GM12801 (cell line): ENCODE results near the gene SPAG9.

Source experiments
- TF ChIP-seq, protein P1 (sequence below): IDR thresholded peaks from one replicate; pipeline ENCODE4 v1.5.1; 2011; ENCODE audit warnings: control low read depth; ENCODE audit not compliant: insufficient read length; ENCODE audit errors: extremely low read depth

SPAG9 gene

DNA sequence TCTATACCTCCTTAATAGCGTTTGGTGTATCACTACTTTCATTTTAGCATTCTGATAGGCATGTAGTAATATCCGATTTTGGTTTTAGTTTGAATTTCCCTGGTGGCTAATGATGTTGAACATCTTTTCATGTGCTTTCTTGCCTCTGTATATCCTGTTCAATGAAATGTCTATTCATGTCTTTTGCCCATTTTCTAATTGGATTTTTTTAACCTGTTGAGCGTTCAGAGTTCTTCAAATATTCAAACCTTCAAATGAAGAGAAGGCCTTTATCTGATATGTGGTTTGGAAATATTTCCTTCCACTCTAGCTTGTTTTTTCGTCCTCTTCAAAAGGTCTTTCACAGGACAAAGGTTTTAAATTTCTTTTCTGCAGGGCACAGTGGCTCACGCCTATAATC lies 30.3 kb upstream of the SPAG9 start:
- TF ChIP-seq, protein P1, sequence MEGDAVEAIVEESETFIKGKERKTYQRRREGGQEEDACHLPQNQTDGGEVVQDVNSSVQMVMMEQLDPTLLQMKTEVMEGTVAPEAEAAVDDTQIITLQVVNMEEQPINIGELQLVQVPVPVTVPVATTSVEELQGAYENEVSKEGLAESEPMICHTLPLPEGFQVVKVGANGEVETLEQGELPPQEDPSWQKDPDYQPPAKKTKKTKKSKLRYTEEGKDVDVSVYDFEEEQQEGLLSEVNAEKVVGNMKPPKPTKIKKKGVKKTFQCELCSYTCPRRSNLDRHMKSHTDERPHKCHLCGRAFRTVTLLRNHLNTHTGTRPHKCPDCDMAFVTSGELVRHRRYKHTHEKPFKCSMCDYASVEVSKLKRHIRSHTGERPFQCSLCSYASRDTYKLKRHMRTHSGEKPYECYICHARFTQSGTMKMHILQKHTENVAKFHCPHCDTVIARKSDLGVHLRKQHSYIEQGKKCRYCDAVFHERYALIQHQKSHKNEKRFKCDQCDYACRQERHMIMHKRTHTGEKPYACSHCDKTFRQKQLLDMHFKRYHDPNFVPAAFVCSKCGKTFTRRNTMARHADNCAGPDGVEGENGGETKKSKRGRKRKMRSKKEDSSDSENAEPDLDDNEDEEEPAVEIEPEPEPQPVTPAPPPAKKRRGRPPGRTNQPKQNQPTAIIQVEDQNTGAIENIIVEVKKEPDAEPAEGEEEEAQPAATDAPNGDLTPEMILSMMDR: no peak

DNA sequence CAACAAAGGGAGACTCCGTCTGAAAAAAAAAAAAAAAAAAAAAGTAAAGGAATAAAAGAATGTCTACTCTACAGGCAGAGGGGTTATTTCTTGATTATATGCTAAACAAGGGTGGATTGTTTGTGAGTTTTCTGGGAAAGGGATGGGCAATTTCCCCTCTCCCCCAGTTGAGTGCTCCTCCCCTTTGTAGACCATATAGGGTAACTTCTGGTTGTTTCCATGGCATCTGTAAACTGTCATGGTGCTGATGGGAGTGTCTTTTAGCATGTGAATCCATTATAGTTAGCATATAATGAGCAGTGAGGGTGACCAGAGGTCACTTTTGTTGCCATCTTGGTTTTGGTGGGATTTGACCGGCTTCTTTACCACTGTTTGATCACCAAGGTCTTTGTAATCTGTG lies 28.5 kb upstream of the SPAG9 start:
- TF ChIP-seq, protein P1: no peak

DNA sequence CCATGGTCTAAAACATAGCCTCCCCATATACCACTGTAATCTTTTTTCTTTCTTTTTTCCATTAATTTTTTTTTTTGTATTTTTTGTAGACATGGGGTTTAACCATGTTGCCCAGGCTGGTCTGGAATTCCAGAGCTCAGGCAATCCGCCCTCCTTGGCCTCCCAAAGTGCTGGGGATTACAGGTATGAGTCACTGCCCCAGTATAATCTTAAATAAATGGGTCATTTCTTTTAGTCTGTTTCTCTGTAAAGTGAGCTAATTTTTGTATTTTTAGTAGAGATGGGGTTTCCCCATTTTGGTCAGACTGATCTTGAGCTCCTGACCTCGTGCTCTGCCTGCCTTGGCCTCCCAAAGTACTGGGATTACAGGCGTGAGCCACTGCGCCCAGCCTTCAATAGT lies 27.0 kb upstream of the SPAG9 start:
- TF ChIP-seq, protein P1: no peak

DNA sequence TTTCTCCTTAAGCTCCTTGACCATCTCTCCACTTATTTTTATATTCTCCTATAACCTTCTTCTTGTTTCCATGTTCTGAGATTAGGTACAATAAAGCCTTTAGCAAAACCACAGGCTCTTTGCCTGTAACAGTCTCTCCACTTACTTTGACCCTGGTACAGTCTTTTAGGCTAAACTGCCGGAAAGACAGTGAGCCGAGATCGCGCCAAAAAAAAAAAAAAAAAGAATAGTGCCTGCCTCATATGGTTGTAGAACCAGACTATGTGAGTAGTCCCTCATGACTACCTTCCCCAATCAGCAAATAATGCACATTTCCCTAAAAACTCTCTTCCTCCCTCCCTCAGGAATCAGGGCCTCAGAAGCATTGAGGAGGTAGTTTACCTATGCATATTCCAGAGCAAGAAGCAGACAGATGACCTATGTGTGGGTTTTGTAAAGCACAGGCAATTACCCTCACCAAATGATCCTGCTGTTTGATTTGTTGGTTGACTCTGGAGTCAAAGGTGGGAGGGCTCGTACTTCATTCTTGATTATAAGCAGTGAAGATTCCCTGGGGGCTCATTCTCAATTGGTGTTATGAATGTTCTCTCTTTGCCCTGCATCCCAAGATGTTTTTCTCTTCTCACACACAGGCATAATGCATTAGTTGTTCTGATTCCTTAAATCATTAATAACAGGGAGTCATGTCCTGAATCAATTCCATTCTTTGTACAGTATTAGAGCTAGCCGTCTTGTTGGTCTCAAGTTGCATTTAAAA lies 23.8 kb upstream of the SPAG9 start:
- TF ChIP-seq, protein P1: no peak

DNA sequence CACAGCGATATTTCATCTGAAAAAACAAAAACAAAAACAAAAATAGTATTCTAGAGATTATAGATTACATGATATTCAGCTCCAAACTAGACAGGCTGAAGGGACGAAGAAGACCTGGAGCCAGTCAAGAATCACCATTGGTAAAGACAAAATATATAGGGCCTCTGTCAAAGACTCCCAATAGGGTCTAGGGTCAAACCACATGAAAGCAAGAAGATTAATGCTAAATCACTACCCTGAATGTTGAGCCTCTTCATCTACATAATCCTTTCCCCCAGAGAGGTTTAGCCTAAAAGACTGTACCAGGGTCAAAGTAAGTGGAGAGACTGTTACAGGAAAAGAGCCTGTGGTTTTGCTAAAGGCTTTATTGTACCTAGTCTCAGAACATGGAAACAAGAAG lies 21.9 kb upstream of the SPAG9 start:
- TF ChIP-seq, protein P1: no peak

DNA sequence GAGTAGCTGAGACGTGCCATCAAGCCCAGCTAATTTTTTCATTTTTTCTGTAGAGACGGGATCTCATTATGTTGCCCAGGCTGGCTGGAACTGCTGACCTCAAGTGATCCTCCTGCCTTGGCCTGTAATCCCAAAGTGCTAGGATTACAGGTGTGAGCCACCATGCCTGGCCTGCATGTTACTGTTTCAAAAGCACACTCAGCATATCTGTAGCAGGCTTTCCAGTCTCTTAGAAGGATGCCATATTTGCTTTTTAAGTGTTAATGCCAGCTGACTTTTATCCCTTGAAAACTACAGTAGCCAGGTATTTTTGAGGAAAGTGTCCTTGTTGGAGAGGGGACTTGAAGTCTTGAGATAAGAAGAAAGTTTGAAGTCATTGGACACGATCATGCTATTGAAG lies 15.3 kb upstream of the SPAG9 start:
- TF ChIP-seq, protein P1: no peak

DNA sequence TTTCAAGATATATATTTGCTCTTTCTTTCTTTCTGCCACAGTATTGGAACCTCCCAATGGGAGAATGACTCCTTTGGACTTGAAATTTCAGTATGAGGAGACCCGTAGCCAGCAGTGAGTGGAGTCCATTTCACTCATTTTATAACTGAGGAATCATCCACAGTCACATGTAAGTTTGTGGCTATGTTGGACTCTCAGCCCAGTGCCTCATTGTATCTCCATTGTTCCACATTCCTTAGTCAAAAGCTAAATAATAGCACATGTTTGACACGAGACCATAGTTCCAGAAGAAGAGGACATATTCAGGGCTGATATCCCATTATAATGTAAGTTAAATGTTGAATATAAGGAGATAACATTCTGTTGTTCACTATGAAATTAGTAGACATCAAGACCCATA lies 12.7 kb upstream of the SPAG9 start:
- TF ChIP-seq, protein P1: no peak
